ENCODE data around the gene SLC2A11.

DNA sequence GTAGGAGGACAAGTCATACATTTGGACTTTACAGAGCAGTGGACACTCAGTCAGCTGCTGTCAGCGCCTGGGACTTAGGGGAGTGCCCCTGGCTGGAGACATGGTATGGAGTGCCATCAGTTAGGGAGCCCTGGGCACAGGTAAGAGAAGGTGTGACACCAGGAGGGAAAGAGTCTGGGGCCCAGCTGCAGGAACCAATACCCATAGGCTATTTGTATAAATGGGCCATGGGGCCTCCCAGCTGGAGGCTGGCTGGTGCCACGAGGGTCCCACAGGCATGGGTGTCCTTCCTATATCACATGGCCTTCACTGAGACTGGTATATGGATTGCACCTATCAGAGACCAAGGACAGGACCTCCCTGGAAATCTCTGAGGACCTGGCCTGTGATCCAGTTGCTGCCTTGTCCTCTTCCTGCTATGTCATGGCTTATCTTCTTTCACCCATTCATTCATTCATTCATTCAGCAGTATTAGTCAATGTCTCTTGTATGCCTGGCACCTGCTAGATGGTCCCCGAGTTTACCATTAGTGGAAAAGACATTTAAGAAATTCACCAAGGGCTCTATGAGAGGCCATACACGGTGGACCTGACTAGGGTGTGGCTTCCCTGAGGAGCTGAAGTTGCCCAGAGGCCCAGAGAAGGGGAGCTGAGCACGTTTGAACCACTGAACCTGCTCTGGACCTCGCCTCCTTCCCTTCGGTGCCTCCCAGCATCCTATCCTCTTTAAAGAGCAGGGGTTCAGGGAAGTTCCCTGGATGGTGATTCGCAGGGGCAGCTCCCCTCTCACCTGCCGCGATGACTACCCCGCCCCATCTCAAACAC, 35.7 kb downstream of the SLC2A11 start:
- TF ChIP-seq REST (IDR thresholded peaks at IDR 0.05) (no peak), MAFK (IDR thresholded peaks at IDR 0.05; ENCODE audit: partially characterized antibody) (no peak), SMC3 (IDR thresholded peaks at IDR 0.05) (no peak), CTCF (IDR thresholded peaks at IDR 0.05) (no peak), POLR2A (IDR thresholded peaks at IDR 0.05; ENCODE audit: low read length) (no peak), SREBF2 (IDR thresholded peaks at IDR 0.05) (no peak), ZC3H11A (IDR thresholded peaks at IDR 0.05) (no peak)
- TF ChIP-seq, protein P1, sequence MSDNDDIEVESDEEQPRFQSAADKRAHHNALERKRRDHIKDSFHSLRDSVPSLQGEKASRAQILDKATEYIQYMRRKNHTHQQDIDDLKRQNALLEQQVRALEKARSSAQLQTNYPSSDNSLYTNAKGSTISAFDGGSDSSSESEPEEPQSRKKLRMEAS (IDR thresholded peaks at IDR 0.05): no peak

Data from A549 (cell line).